ENCODE results near the gene DLGAP1.

The DLGAP1 gene

DNA sequence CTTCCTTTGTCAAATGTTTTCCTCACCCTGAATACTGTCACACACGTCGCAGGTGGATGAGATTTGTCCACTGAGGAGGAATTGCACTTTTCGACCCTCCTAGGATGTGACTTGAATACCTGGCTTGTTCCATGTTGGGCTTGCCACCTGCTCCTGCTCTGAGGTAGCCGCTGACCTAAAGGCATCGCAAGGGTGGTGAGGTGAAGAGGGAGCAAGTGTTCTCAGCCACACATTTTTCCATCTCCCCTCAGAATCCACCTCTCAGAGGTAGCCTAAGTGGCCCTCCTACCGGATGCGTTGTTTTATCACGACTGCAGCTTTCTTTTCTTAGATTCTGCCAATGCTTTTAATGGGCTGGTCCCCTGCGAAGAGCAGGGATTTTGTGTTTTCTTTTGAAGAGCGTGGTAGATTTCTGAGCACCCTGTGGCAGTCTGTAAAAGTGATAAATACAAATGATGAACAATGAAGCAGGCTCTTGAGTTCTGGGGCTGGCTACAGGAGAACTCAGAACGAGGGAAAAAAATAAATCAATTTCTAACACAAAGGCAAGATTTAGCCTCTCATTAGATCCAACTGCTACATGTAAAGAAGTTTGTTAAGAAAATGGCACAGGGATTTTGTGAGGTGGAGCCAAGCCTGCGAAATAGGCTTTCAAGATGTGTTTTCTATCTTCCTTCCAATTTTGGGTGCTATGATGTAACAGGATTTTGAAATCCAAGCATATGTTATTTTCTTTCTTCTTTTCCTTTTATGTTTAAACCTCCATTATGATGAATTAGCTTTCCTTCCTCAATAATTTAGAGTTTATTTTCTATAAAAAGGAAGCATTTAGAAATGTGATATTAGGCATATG is 618.4 kb downstream of the DLGAP1 start:
- in situ Hi-C loops (cut with MboI; ENCODE audit: low sequenced_read_pairs): no loop called here

DNA sequence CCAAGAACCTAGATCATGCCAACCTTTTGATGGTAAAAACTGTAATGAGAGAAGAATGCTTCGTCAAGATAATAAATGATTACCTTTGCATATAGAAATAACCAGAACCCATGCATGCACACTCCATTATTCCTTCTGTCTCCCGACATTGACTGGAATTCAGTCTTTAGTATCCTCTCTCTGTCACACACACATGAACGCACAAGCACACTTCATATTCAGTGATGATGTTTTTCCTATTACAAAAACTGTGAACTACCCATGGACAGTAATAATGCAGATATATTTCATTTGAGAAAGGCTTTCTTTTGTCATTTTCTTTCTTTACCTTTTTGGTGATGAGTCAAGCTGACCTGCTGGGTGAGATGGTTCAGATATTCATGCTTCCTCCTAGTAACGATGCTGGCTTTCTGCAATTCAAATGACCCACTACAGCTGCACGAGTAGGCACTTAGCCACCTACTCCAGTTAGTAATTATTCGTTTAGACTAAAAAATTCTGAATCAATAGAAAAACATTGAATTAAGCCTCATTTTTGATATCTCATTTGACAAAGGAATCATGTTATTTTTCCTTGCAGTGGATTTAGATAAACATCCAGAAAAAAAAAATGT is 623.0 kb downstream of the DLGAP1 start:
- in situ Hi-C loops (cut with MboI; ENCODE audit: low sequenced_read_pairs): no loop called here

DNA sequence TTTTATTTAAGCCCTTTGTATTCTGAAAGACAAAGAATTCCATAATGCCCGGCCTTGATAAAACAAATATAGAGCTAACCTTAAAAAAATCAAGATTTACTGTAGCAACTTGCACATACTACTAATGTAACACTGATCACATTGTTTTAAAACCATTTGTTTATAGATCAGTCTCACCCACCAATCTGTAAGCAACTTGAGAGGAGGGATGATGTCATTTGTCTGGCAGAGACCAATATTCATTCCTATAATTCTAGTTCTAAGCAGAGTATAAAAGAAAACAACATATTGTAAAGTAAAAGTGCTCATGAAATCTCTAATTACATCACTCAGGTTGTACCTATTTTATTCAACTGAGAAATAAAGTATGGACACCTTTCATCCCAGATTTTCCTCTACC is 624.5 kb downstream of the DLGAP1 start:
- in situ Hi-C loops (cut with MboI; ENCODE audit: low sequenced_read_pairs): no loop called here

DNA sequence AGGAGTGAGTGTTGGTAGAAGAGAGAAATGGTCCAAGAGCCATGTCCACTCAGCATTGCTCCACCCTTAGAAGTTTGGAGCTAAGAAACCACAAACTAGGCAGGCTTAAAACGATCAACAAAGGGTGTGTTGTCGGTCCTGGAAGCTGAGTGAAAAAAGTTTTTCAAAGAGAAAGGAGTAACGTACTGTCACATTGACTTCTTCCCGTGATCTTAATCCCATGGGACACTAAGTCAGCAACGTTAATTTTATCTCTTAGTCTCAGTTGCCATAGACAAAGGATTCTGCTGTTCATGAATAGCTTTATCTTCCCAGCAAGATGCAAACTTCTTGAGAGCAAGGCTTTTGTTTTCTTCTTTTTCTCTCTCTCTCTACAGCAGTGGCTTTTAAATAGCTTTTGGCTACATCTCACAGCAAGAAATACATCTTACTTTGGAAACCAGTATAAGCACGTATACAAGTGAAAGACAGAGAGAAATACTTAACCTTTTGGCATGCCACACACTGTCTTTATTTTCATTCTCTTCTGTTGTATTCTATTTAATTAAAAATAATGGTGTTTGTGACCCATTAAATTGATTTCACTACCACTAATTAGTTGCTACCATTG is 627.8 kb downstream of the DLGAP1 start:
- in situ Hi-C loops (cut with MboI; ENCODE audit: low sequenced_read_pairs): no loop called here

DNA sequence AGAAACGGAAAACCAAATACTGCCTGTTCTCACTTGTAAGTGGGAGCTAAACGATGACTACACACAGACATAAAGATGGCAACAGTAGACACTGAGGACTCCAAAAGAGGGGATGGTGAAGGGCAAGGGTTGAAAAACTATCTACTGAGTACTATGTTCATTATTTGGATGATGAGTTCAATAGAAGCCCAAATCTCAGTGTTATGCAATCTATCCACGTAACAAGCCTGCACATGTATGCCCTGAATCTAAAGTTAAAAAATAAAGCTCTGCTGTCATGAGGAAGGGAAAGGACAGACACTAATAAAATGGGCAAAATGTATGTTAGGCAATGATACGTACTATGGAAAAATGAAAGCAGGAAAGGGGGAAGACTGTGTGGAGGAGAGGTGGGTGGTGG is 629.1 kb downstream of the DLGAP1 start:
- in situ Hi-C loops (cut with MboI; ENCODE audit: low sequenced_read_pairs): no loop called here

DNA sequence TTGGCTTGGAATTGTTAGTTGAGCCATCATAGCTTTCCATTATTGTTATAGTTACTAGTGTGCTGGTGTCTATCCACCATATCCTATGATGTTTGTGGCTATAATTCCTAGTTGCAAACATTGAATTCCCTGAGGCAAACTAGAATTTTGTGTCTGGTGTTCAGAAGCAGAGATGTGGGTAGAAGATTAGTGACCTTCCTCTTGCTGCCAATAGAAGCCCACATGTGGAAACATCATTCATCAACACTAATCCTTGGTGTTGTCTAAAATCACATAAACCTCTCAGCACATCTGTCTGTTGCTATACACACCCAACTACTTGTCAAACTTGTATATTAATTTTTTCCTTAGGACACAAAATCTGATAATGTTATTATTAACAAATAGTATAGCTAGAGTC is 631.0 kb downstream of the DLGAP1 start:
- in situ Hi-C loops (cut with MboI; ENCODE audit: low sequenced_read_pairs): no loop called here

DNA sequence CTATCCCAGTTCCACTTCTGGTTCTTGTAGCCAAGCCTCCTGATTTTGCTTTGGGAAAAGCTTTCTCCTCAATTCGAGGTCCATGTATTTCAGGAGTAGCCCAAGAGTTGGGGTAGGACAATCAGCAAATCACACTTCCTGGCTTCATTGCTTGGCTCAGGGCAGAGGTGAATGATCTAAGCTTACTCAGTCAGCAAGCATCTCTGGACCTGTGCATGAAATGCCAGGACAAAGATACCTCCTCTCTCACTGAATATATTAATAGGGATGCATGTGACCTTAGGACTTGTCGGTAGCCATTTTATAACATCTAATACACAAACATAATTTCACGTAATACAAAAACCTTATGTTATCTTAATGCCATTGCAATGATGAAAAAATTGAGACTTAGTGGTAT is 632.0 kb downstream of the DLGAP1 start:
- in situ Hi-C loops (cut with MboI; ENCODE audit: low sequenced_read_pairs): no loop called here

DNA sequence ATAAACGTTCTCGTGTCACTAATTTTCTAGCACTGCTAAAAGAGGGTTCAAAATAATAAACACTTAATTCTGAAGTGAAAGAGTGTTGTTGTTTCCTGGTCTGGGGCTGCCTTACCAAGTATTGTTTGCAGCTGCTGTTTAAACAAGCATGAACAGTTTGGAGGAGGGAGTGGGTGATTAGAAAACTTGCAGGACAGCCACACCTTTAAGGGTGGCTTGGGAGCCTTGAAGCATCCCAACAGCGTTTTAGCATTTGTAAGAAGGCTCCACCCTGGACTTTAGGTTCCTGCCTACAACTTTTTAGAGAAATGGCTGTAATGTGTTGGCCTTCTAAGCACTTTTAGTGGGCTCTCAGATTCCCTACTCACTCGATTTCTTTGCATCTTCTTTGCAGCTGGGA is 633.6 kb downstream of the DLGAP1 start:
- in situ Hi-C loops (cut with MboI; ENCODE audit: low sequenced_read_pairs): no loop called here

DNA sequence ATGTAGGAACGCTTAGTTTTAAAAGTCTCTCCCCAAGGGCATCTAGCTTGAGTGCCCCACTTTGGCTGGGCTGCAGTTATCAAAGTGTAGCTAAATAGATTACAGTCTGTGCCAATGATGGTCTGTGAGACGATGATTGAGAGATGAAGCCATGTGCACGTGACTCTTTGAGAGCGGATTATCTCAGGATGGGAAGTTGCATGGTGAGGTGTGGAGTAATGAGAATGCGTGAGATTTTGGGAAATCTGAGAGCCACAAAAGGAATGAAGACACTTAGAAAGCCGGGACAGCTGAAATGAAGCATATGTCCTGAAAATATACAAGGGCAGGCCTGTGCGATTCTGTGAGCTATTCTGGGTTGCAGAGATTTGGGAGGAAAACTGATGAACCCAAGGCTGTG is 635.1 kb downstream of the DLGAP1 start:
- in situ Hi-C loops (cut with MboI; ENCODE audit: low sequenced_read_pairs): no loop called here

DNA sequence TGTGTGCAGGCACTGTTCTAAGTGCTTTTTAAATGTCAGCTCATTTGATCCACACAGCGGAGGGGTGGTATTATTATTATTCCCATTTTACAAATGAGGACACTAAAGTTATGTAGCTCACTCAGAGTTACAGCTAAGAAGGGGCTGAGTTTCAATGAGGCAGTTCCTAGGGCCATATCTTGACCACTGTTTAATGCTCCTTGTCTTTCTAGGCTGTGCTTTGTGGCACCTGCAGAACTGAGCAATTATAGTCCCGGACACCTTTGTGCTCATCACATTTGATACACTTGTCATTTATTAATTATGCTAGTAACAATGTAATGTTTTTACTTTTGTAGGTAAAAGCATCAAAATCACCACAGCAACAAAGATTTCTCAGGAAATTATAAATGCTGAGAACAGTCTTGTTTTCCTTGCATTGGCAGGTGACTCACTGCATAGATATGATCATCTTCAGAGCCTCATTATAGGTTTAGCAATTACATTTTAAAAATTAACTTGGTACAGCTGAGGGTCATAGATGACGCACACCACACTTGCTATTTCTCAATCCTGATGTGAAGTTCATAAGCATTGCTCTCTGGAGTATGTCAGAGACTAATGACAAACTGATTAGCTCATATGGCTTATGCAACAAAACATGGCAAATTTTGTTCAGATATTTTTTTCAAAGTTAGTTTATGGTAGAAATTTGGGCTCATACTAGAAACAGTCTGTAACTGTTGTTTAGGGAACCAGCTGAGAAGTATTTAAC is 638.3 kb downstream of the DLGAP1 start:
- in situ Hi-C loops (cut with MboI; ENCODE audit: low sequenced_read_pairs): no loop called here

DNA sequence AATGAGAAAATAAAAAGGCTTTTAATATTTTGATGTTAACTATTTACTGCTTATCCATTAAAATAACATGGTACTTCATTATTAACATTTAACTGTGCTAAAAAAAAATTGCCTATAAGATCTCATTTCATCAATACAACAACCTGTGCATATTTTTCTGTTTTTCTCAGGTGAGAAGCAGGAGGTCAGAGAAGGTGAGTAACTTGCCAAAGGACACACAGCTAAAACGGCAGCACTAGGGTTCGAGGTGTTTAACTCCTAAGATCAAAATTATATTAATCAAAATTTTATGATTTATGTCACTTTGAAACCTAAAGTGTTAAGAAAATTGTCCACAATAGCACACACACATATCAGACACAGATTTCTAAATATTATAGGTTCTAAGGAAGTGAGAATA is 639.1 kb downstream of the DLGAP1 start:
- in situ Hi-C loops (cut with MboI; ENCODE audit: low sequenced_read_pairs): no loop called here

DNA sequence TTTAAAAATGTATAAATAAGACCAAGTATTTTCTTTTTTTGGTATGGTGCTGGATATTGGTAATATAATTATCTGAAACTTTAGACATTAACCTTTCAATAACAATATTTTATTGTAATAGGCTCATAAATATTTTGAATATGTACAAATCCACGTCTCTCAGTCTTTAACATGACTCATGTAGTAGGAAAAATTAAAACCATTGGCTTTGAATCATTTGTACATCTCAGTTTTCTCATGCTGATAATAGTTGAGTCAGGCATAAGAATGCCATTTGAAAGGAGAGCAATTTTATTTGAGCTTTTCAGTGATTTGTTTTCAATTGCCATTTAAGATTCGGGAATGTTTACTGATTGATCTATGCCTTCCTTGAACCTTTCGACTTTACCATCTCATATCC is 640.3 kb downstream of the DLGAP1 start:
- in situ Hi-C loops (cut with MboI; ENCODE audit: low sequenced_read_pairs): no loop called here

DNA sequence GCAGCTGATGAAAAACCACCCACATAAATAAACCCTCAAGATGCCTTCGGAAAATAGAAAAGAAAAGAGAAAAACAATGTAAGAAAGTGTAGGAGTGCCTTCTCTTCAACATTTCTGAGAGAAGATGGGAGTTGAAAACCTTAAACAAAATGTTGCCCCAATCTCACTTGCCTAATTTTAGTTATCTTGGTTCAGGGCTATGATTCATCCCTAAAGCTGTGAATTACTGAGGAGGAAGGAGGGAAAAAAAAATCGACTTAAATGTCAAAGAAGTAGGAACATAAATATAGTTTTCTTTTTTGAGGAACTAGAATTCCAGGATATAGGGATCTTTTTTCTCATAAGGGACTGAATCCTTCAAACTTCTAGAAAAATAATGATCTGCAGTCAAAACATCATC is 644.8 kb downstream of the DLGAP1 start:
- in situ Hi-C loops (cut with MboI; ENCODE audit: low sequenced_read_pairs): no loop called here

DNA sequence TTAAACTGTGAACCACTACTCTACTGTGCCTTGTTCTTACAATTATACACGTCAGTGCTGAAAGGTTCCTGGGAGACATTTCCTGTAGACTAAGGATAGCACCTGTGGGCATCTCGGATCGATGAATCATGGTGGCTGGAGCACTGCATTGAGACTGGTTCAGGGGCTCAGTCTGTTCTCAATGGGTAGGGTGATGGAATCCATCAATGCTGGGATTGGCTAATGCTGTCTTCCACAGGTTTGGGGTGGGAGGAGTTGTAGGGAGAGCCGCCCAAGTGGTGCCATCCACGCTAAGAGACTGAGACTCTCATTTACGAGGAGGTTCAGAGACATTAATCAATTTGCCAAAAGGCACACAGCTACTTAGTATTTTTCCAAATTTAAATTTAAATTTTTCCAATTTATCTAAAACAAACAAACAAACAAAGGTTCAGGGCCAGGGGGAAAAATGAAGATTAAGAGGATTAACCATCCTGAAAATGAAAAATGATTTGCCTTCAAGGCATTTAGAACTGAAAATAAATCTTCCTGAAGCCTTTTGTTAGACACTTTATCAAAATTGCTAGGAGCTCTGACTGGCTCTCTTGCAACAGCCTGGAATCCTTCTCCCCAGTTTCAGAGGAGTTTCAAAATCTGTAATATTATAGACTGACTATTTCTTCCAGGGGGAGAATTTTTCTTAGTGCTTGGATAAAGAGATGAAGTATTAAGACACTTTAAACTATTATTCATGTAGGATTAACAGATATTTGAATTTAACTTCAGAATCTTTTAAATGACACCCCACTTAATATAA is 645.9 kb downstream of the DLGAP1 start:
- in situ Hi-C loops (cut with MboI; ENCODE audit: low sequenced_read_pairs): no loop called here

DNA sequence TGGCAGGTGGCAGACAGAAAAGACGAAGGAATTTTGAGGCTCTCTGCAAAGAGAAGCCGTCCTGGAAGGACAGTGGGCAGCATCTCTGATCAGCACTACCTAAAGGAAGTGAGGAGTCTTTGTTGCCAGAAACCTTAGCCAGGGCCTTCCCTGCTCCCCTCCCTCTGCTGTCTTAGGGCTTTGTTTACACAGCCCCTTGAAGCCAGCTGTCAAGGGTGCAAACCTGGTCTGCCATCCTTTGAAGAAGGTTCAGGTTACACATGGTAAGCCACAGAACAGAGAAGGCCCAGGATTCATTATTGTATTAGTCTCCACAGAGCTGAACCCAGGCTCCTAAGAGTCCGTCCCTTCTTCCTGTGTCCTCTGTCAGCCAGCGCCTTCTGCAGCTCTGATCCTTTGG is 648.5 kb downstream of the DLGAP1 start:
- in situ Hi-C loops (cut with MboI; ENCODE audit: low sequenced_read_pairs): no loop called here

DNA sequence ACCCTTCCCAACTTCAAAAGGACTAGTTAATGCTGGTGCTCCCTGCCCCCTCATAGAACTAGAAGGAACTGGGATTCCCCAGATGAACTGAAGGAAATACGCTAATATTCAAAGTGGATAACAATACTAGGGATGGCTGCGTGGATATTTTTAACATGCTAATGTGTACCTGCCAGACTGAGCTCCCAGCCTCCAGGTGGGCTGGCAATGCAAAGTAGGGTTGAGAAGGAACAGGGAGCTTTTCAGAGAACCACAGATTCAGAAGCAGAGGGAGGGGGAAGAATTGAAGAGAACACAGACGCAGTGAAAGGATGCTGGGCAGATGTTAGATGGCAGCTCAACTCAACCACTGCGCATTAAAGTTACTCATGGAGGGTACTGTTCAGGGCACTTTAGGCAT is 650.8 kb downstream of the DLGAP1 start:
- in situ Hi-C loops (cut with MboI; ENCODE audit: low sequenced_read_pairs): no loop called here

DNA sequence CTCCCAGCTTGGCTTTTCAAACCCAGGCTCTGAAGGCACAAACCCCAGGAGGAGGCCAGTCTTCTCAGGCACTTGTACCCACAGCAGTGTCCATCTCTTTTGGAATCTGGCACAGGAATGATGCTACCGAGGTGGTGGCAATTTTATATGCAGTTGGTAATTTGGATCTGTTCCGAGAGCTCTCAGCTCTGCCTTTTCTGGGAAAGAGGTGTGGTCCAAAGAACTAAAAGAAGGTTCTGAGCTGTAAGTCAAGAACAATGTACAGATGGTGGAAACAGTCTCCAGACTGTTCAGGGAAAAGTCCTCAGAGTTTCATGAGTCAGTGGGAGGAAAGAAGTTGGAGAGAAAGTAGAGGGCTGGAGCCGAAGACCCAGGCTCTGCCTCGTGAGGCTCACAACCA is 651.8 kb downstream of the DLGAP1 start:
- in situ Hi-C loops (cut with MboI; ENCODE audit: low sequenced_read_pairs): no loop called here

DNA sequence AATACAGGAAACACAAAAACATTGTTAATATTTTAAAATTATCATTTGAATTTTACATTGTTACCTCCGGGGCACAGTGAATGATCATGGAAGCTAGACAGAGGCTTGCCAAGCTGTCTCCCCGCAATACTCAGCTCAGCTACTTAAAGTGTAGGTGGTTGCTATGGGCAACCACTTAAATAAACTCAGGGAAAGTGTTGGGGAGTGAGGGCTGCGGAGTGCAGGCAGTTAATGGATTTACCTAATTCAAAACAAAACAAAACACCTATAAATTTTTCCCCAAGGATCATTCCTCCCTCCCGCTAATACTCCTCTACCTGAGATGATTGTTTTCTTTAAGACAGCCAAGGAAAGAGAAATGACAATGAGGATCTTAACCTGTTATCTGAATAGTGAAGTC is 655.6 kb downstream of the DLGAP1 start:
- in situ Hi-C loops (cut with MboI; ENCODE audit: low sequenced_read_pairs): no loop called here

DNA sequence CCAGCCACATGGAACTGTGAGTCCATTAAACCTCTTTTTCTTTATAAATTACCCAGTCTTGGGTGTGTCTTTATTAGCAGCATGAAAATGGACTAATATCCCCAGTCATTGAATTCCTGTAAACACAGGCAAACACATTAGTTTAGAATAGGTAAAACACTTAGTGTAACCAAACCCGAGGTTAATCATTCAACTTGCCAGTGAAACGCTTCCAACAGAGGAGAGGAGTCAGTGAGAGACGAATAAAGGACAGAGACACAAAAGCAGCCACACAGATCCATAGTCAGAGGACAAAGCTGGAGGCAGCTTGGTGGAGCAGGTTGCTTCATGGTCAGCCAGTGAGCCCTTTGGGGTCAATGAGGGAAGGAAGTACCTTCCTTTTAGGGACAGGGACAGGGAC is 657.1 kb downstream of the DLGAP1 start:
- in situ Hi-C loops (cut with MboI; ENCODE audit: low sequenced_read_pairs): no loop called here

DNA sequence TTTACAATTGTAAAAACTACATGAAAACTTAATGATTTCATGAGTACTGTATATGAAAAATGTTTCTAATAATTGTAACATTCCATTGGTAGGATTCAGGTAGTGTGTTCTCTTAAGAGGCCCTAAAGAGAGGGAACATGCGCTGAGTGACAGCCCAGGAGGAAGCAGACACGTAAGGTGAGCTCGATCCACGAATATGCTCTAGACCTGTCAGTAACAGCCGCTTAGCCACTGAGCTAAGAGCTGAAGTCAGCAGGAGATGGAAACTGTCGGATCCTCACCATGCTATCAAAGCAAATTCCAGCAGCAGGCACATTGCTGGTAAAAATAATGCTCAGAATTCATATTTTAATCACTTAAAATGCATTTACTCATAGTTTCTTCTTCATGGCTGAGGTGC is 658.7 kb downstream of the DLGAP1 start:
- in situ Hi-C loops (cut with MboI; ENCODE audit: low sequenced_read_pairs): no loop called here
